K562 (cell line): ENCODE results near the gene ADCY4. TPM values are rescaled to one million over a fixed set of nuclear protein-coding genes. Genes with fewer than 3 reads are reported as not detected.

Experiments
- ADNP ChIP-seq: fragments of 200-800 bp; sonication (Bioruptor generic); IDR thresholded peaks from 2 replicates; pipeline ENCODE4 v1.6.1; 2016; ENCODE audit warnings: missing genetic modification characterization, missing compliant biosample characterization
- CBX1 ChIP-seq: sonication (generic); IDR thresholded peaks from 2 replicates; pipeline ENCODE4 v1.6.1; 2016; ENCODE audit warnings: antibody characterized with exemption, low read depth, mild to moderate bottlenecking
- CBX2 ChIP-seq: fragments of 200-600 bp; sonication (generic); IDR thresholded peaks from one replicate; pipeline ENCODE4 v1.6.1; 2012; ENCODE audit warnings: mild to moderate bottlenecking, low read length, inconsistent platforms; ENCODE audit not compliant: insufficient read depth, poor library complexity, severe bottlenecking
- CHD4 ChIP-seq: fragments of 200-600 bp; sonication (generic); IDR thresholded peaks from 3 replicates; pipeline ENCODE4 v1.6.1; 2012; ENCODE audit warnings: low read depth, mild to moderate bottlenecking, mixed read lengths, low read length, inconsistent platforms; ENCODE audit not compliant: insufficient read depth, insufficient replicate concordance, poor library complexity, severe bottlenecking
- ESRRA ChIP-seq: fragments of 450-650 bp; IDR thresholded peaks from 2 replicates; pipeline ENCODE4 v1.6.1; 2014; ENCODE audit warnings: low read depth, mild to moderate bottlenecking, moderate library complexity, borderline replicate concordance
- EWSR1 ChIP-seq: fragments of 450-650 bp; IDR thresholded peaks from 2 replicates; pipeline ENCODE4 v1.6.1; 2018; ENCODE audit warnings: borderline replicate concordance, mild to moderate bottlenecking, low read depth, moderate library complexity; ENCODE audit not compliant: partially characterized antibody
- KDM1A ChIP-seq, 2 experiments: fragments of 450-650 bp; IDR thresholded peaks; 2 replicates each; pipeline ENCODE4 v1.6.1; 2016; ENCODE audit warnings: mild to moderate bottlenecking in 2 of 2
- MAX ChIP-seq: sonication (generic); formaldehyde crosslinking; IDR thresholded peaks from 2 replicates; pipeline ENCODE4 v1.9.0; 2022; ENCODE audit warnings: mild to moderate bottlenecking, missing genetic modification reagents
- NCOA4 ChIP-seq: fragments of 450-650 bp; IDR thresholded peaks from 2 replicates; pipeline ENCODE4 v1.6.1; 2018; ENCODE audit warnings: mild to moderate bottlenecking; ENCODE audit not compliant: partially characterized antibody
- PHF20 ChIP-seq: fragments of 450-650 bp; IDR thresholded peaks from 2 replicates; pipeline ENCODE4 v1.6.1; 2018; ENCODE audit not compliant: partially characterized antibody
- PKNOX1 ChIP-seq: fragments of 450-650 bp; IDR thresholded peaks from 2 replicates; pipeline ENCODE4 v1.6.1; 2016
- POLR3G ChIP-seq: IDR thresholded peaks from 2 replicates; pipeline ENCODE4 v1.6.1; 2011; ENCODE audit not compliant: insufficient read length, insufficient replicate concordance; ENCODE audit errors: extremely low read depth
- RCOR1 ChIP-seq, 2 experiments: IDR thresholded peaks; 2 replicates each; pipeline ENCODE4 v1.6.1; 2012; ENCODE audit warnings: low read depth in 2 of 2, low read length in 2 of 2, borderline replicate concordance in 1 of 2, improper control_type of control experiment in 1 of 2
- SIN3A ChIP-seq, 2 experiments: fragments of 150-350 bp in 1 of 2; IDR thresholded peaks; 2 replicates each; pipeline ENCODE4 v1.6.1; 2011 to 2016; ENCODE audit warnings: borderline replicate concordance in 2 of 2, low read depth in 2 of 2, low read length in 2 of 2, mild to moderate bottlenecking in 2 of 2, moderate library complexity in 2 of 2; ENCODE audit not compliant: control insufficient read depth in 1 of 2
- ZC3H11A ChIP-seq: IDR thresholded peaks from 2 replicates; pipeline ENCODE4 v1.6.1; 2012; ENCODE audit warnings: low read depth, low read length, improper control_type of control experiment
- polyA plus RNA-seq, 8 experiments: library from polyadenylated mRNA; depleted of rRNA in 4 of 8; stranded (reverse) in 5 of 8; unstranded in 3 of 8; fragments of >200 nt; fragmentation: Nextera tagmentation in 2 of 8; fragmentation: Illumina TruSeq in 1 of 8; extraction: Ambion mirVana in 2 of 8; extraction: Trizol in 1 of 8; gene quantifications; 2 replicates each; pipeline versions ENCODE4 v1.2.1 to v1.2.3, GENCODE V29; 2011 to 2014; ENCODE audit warnings: inconsistent platforms in 1 of 8, missing spikeins in 1 of 8
- total RNA-seq, 7 experiments: library from RNA; depleted of rRNA in 6 of 7; stranded (reverse); fragments of >200 nt in 6 of 7; fragmentation: Illumina TruSeq in 2 of 7; extraction: Trizol in 2 of 7; gene quantifications; 2 replicates each; pipeline versions ENCODE4 v1.2.1 to v1.2.3, GENCODE V29; 2011 to 2021; ENCODE audit warnings: low replicate concordance in 1 of 7
- TF ChIP-seq, protein P1 (sequence below): sonication (generic); formaldehyde crosslinking; IDR thresholded peaks from 2 replicates; pipeline ENCODE4 v1.8.1; 2023; ENCODE audit warnings: missing genetic modification reagents, mild to moderate bottlenecking, borderline replicate concordance

ADCY4 gene
- total and polyA plus RNA-seq, 9 of the 15 experiments (the other 6 are each of a cell fraction or from before 2014, with no cell fraction given): 0.04 to 0.31 (median 0.15) TPM; not detected in 2

- TF ChIP-seq EWSR1 (no peak), PKNOX1 (no peak), CBX2 (no peak), SIN3A (IDR thresholded peaks at IDR 0.05; ENCODE audit: borderline replicate concordance in 2 of 2, control insufficient read depth in 1 of 2, low read depth in 2 of 2, low read length in 2 of 2) (0 out of 4 replicates have a peak, but pooled peaks of 1 of the 2 experiments have one; percentile 15), RCOR1 (IDR thresholded peaks at IDR 0.05; ENCODE audit: borderline replicate concordance in 1 of 2, low read depth in 2 of 2, low read length in 2 of 2) (peak; percentile 65 to 80; a peak in 3 of 4 replicates), KDM1A (IDR thresholded peaks at IDR 0.05) (peak; percentile 80 to 90), CBX1 (peak; percentile 77; the same call in 1 of the 2 replicates), ADNP (peak; percentile 92), ZC3H11A (no peak), MAX (no peak), PHF20 (peak; percentile 27), POLR3G (no peak), NCOA4 (no peak), ESRRA (0 out of 2 replicates have a peak, but pooled peaks have one; percentile 34), CHD4 (peak; percentile 90)
- TF ChIP-seq, protein P1, sequence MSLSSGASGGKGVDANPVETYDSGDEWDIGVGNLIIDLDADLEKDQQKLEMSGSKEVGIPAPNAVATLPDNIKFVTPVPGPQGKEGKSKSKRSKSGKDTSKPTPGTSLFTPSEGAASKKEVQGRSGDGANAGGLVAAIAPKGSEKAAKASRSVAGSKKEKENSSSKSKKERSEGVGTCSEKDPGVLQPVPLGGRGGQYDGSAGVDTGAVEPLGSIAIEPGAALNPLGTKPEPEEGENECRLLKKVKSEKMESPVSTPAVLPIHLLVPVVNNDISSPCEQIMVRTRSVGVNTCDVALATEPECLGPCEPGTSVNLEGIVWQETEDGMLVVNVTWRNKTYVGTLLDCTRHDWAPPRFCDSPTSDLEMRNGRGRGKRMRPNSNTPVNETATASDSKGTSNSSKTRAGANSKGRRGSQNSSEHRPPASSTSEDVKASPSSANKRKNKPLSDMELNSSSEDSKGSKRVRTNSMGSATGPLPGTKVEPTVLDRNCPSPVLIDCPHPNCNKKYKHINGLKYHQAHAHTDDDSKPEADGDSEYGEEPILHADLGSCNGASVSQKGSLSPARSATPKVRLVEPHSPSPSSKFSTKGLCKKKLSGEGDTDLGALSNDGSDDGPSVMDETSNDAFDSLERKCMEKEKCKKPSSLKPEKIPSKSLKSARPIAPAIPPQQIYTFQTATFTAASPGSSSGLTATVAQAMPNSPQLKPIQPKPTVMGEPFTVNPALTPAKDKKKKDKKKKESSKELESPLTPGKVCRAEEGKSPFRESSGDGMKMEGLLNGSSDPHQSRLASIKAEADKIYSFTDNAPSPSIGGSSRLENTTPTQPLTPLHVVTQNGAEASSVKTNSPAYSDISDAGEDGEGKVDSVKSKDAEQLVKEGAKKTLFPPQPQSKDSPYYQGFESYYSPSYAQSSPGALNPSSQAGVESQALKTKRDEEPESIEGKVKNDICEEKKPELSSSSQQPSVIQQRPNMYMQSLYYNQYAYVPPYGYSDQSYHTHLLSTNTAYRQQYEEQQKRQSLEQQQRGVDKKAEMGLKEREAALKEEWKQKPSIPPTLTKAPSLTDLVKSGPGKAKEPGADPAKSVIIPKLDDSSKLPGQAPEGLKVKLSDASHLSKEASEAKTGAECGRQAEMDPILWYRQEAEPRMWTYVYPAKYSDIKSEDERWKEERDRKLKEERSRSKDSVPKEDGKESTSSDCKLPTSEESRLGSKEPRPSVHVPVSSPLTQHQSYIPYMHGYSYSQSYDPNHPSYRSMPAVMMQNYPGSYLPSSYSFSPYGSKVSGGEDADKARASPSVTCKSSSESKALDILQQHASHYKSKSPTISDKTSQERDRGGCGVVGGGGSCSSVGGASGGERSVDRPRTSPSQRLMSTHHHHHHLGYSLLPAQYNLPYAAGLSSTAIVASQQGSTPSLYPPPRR: no peak
Observed at GRCh38 chr14:24270537-24271133, 64.2 kb downstream of the ADCY4 start (continued).
